Neural progenitor cell (in vitro differentiated cells): ENCODE results near the gene FMN1. TPM values are rescaled to one million over a fixed set of nuclear protein-coding genes. Genes with fewer than 3 reads are reported as not detected.

Experiments
- DNase-seq: peaks from one replicate; pipeline ENCODE4 v3.0.0-alpha.2; 2016; ENCODE audit warnings: low spot score
- H2AFZ ChIP-seq: fragments of 200-600 bp; sonication (generic); replicated peaks from 2 replicates; pipeline ENCODE4 v1.6.1; 2016; ENCODE audit warnings: antibody characterized with exemption
- H3F3A ChIP-seq: fragments of 200-600 bp; sonication (generic); 2 replicates; pipeline ENCODE4 v1.6.1; 2016; ENCODE audit warnings: antibody characterized with exemption, low read depth
- H3K27ac ChIP-seq: fragments of 200-600 bp; sonication (generic); 2 replicates; pipeline ENCODE4 v1.5.1; 2016; ENCODE audit warnings: mild to moderate bottlenecking
- H3K27me3 ChIP-seq: fragments of 200-600 bp; sonication (generic); 2 replicates; pipeline ENCODE4 v1.6.1; 2016; ENCODE audit warnings: mild to moderate bottlenecking, moderate library complexity
- H3K36me3 ChIP-seq: fragments of 200-600 bp; sonication (generic); 2 replicates; pipeline ENCODE4 v1.5.1; 2016
- H3K4me1 ChIP-seq: fragments of 200-600 bp; sonication (generic); 2 replicates; pipeline ENCODE4 v1.6.1; 2016; ENCODE audit warnings: mixed run types
- H3K4me2 ChIP-seq: fragments of 200-600 bp; sonication (generic); 2 replicates; pipeline ENCODE4 v1.6.1; 2016
- H3K4me3 ChIP-seq: fragments of 200-600 bp; sonication (generic); 2 replicates; pipeline ENCODE4 v1.5.1; 2016
- H3K79me2 ChIP-seq: fragments of 200-600 bp; sonication (generic); 2 replicates; pipeline ENCODE4 v1.6.1; 2016; ENCODE audit warnings: low read depth
- H3K9ac ChIP-seq: fragments of 200-600 bp; sonication (generic); 2 replicates; pipeline ENCODE4 v1.6.1; 2016
- H3K9me3 ChIP-seq: fragments of 200-600 bp; sonication (generic); 2 replicates; pipeline ENCODE4 v1.5.1; 2016; ENCODE audit warnings: low read depth
- H4K20me1 ChIP-seq: fragments of 200-600 bp; sonication (generic); 2 replicates; pipeline ENCODE4 v1.6.1; 2016; ENCODE audit warnings: low read depth
- H3K27ac Mint-ChIP-seq: 3 replicates; pipeline ENCODE4 v1.8.0; 2021; ENCODE audit warnings: mixed read lengths
- H3K27me3 Mint-ChIP-seq: 2 replicates; pipeline ENCODE4 v1.8.0; 2022; ENCODE audit warnings: low read depth, mild to moderate bottlenecking, inconsistent platforms, moderate library complexity, mixed read lengths; ENCODE audit not compliant: insufficient read depth
- H3K36me3 Mint-ChIP-seq: 3 replicates; pipeline ENCODE4 v1.8.0; 2021; ENCODE audit warnings: mixed read lengths
- H3K4me1 Mint-ChIP-seq: 3 replicates; pipeline ENCODE4 v1.8.0; 2021; ENCODE audit warnings: mixed read lengths
- H3K4me3 Mint-ChIP-seq: 3 replicates; pipeline ENCODE4 v1.8.0; 2021; ENCODE audit warnings: mild to moderate bottlenecking, moderate library complexity, mixed read lengths
- H3K9me3 Mint-ChIP-seq: 3 replicates; pipeline ENCODE4 v1.8.0; 2020; ENCODE audit warnings: mixed read lengths
- CTCF ChIP-seq: fragments of 200-600 bp; sonication (generic); IDR thresholded peaks from 2 replicates; pipeline ENCODE4 v1.5.1; 2017; ENCODE audit warnings: antibody characterized with exemption, mild to moderate bottlenecking
- EZH2 ChIP-seq: fragments of 200-600 bp; sonication (generic); IDR thresholded peaks from 2 replicates; pipeline ENCODE4 v1.6.1; 2017; ENCODE audit warnings: antibody characterized with exemption, mild to moderate bottlenecking, moderate library complexity
- EZH2phosphoT487 ChIP-seq: fragments of 200-600 bp; sonication (generic); IDR thresholded peaks from 2 replicates; pipeline ENCODE4 v1.6.1; 2017; ENCODE audit warnings: antibody characterized with exemption
- total RNA-seq: library from RNA; depleted of rRNA; stranded (reverse); fragments of >200 nt; gene quantifications from 2 replicates; pipeline ENCODE4 v1.2.3, GENCODE V29; 2015; ENCODE audit warnings: low replicate concordance

FMN1 gene
- total RNA-seq, 1 donor from 2014 or later, result 5.7 TPM

GRCh38 chr15:32765236-32765635 is 429.3 kb downstream of the FMN1 start:
- H3K9me3 ChIP-seq, result no peaks in the 10 kb centered on the region
- H3K27me3 Mint-ChIP-seq, result no peaks in the 10 kb centered on the region
- no peak overlapping the region for H3K27ac ChIP-seq
- H3K27me3 ChIP-seq, result no peaks in the 10 kb centered on the region
- H3F3A ChIP-seq, result no peaks in the 10 kb centered on the region
- no peak overlapping the region for H3K4me3 ChIP-seq
- no peaks in the 10 kb centered on the region for H3K4me1 Mint-ChIP-seq
- TF ChIP-seq EZH2phosphoT487 (no peak), EZH2 (no peak), CTCF (no peak)
- no peak overlapping the region for H3K9ac ChIP-seq
- no peak overlapping the region for H3K27ac Mint-ChIP-seq
- H3K4me1 ChIP-seq, result no peaks in the 10 kb centered on the region
- no peak for DNase-seq
- no peak overlapping the region for H3K4me2 ChIP-seq
- H4K20me1 ChIP-seq, result no peaks in the 10 kb centered on the region
- H3K9me3 Mint-ChIP-seq, result peaks cover 2% of the 10 kb centered on the region
- H3K79me2 ChIP-seq, result no peaks in the 10 kb centered on the region
- H2AFZ ChIP-seq, result no peak overlapping the region
- no peaks in the 10 kb centered on the region for H3K36me3 ChIP-seq
- no peak overlapping the region for H3K4me3 Mint-ChIP-seq
- H3K36me3 Mint-ChIP-seq, result no peaks in the 10 kb centered on the region

GRCh38 chr15:32763295-32763694 is 431.2 kb downstream of the FMN1 start:
- no peaks in the 10 kb centered on the region for H3K36me3 ChIP-seq
- H4K20me1 ChIP-seq, result no peaks in the 10 kb centered on the region
- Mint-ChIP-seq H3K36me3 (no peaks in the 10 kb centered on the region), H3K4me3 (no peak overlapping the region), H3K27ac (no peak overlapping the region), H3K4me1 (no peaks in the 10 kb centered on the region), H3K9me3 (peaks cover 2% of the 10 kb centered on the region), H3K27me3 (no peaks in the 10 kb centered on the region)
- no peak overlapping the region for H2AFZ ChIP-seq
- H3K4me1 ChIP-seq, result no peaks in the 10 kb centered on the region
- H3K79me2 ChIP-seq, result no peaks in the 10 kb centered on the region
- TF ChIP-seq EZH2 (no peak), EZH2phosphoT487 (no peak), CTCF (no peak)
- no peak overlapping the region for H3K4me3 ChIP-seq
- H3K9me3 ChIP-seq, result no peaks in the 10 kb centered on the region
- no peak for DNase-seq
- H3K27me3 ChIP-seq, result no peaks in the 10 kb centered on the region
- H3K9ac ChIP-seq, result no peak overlapping the region
- H3K27ac ChIP-seq, result no peak overlapping the region
- no peaks in the 10 kb centered on the region for H3F3A ChIP-seq
- H3K4me2 ChIP-seq, result no peak overlapping the region

- no peaks in the 10 kb centered on the region for H3K36me3 Mint-ChIP-seq
- H3K27me3 Mint-ChIP-seq, result peaks cover 2% of the 10 kb centered on the region
- Histone ChIP-seq H3F3A (no peaks in the 10 kb centered on the region), H3K4me1 (no peaks in the 10 kb centered on the region), H3K4me3 (no peak overlapping the region), H3K79me2 (no peaks in the 10 kb centered on the region), H3K36me3 (no peaks in the 10 kb centered on the region), H3K9ac (no peak overlapping the region), H3K9me3 (no peaks in the 10 kb centered on the region), H3K27ac (no peak overlapping the region), H3K27me3 (no peaks in the 10 kb centered on the region), H4K20me1 (no peaks in the 10 kb centered on the region), H3K4me2 (no peak overlapping the region), H2AFZ (no peak overlapping the region)
- H3K4me3 Mint-ChIP-seq, result no peak overlapping the region
- no peak for DNase-seq
- peaks cover 4% of the 10 kb centered on the region for H3K9me3 Mint-ChIP-seq
- H3K4me1 Mint-ChIP-seq, result no peaks in the 10 kb centered on the region
- TF ChIP-seq CTCF, result no peak
- no peak for TF ChIP-seq EZH2
- no peak for TF ChIP-seq EZH2phosphoT487
- no peak overlapping the region for H3K27ac Mint-ChIP-seq
Observed at GRCh38 chr15:32757426-32757825, 437.1 kb downstream of the FMN1 start.
